Neuronal stem cell (in vitro differentiated cells): ENCODE results near the gene RSBN1.
A peak's percentile ranks its signal among the peaks of the same experiment; 100 is the strongest.

Experiments
- DNase-seq: peaks from one replicate; pipeline ENCODE4 v3.0.0-alpha.2; 2013; ENCODE audit warnings: low spot score
- H2AFZ ChIP-seq: one replicate; pipeline ENCODE4 v1.6.1; 2013; ENCODE audit warnings: mild to moderate bottlenecking, low read length, inconsistent platforms
- H2AK5ac ChIP-seq: 2 replicates; pipeline ENCODE4 v1.6.1; 2013; ENCODE audit warnings: low read depth, mild to moderate bottlenecking, inconsistent platforms, low read length, moderate library complexity, mixed read lengths
- H2BK120ac ChIP-seq: 2 replicates; pipeline ENCODE4 v1.6.1; 2013; ENCODE audit warnings: low read depth, mild to moderate bottlenecking, inconsistent platforms, low read length, moderate library complexity, mixed read lengths
- H2BK12ac ChIP-seq: one replicate; pipeline ENCODE4 v1.6.1; 2013; ENCODE audit warnings: low read length, inconsistent platforms
- H2BK15ac ChIP-seq: 2 replicates; pipeline ENCODE4 v1.6.1; 2013; ENCODE audit warnings: mild to moderate bottlenecking, low read length, inconsistent platforms, mixed read lengths
- H2BK5ac ChIP-seq: one replicate; pipeline ENCODE4 v1.6.1; 2013; ENCODE audit warnings: inconsistent platforms, mild to moderate bottlenecking, low read length, moderate library complexity
- H3K14ac ChIP-seq: one replicate; pipeline ENCODE4 v1.6.1; 2013; ENCODE audit warnings: low read length, inconsistent platforms
- H3K18ac ChIP-seq: 2 replicates; pipeline ENCODE4 v1.6.1; 2013; ENCODE audit warnings: low read length, inconsistent platforms
- H3K23ac ChIP-seq: 2 replicates; pipeline ENCODE4 v1.6.1; 2013; ENCODE audit warnings: low read depth, mild to moderate bottlenecking, mixed read lengths, low read length, inconsistent platforms; ENCODE audit not compliant: poor library complexity
- H3K27ac ChIP-seq: replicated peaks from 3 replicates; pipeline ENCODE4 v1.5.1; 2013; ENCODE audit warnings: low read length, inconsistent platforms
- H3K27me3 ChIP-seq, 3 experiments: 2 replicates each; pipeline ENCODE4 v1.6.1; 2013; ENCODE audit warnings: low read length in 3 of 3, mild to moderate bottlenecking in 2 of 3, inconsistent platforms in 1 of 3, low read depth in 1 of 3, mixed read lengths in 1 of 3, moderate library complexity in 1 of 3; ENCODE audit not compliant: control insufficient read depth in 3 of 3, insufficient read depth in 3 of 3
- H3K36me3 ChIP-seq, 2 donors: replicated peaks in 1 of 2; 2 replicates each; pipeline ENCODE4 v1.6.1; 2013; ENCODE audit warnings: low read length in 2 of 2; ENCODE audit not compliant: control insufficient read depth in 2 of 2, insufficient read depth in 2 of 2
- H3K4ac ChIP-seq: 2 replicates; pipeline ENCODE4 v1.6.1; 2013; ENCODE audit warnings: inconsistent platforms, mild to moderate bottlenecking, low read length, moderate library complexity
- H3K4me1 ChIP-seq, 2 donors: 1 replicate in 1 of 2; 2 replicates in 1 of 2; pipeline ENCODE4 v1.6.1; 2013; ENCODE audit warnings: low read length in 2 of 2, low read depth in 1 of 2; ENCODE audit not compliant: control insufficient read depth in 2 of 2, insufficient read depth in 1 of 2
- H3K4me2 ChIP-seq: one replicate; pipeline ENCODE4 v1.6.1; 2013; ENCODE audit warnings: mild to moderate bottlenecking, low read length, inconsistent platforms; ENCODE audit not compliant: insufficient read depth, poor library complexity, severe bottlenecking
- H3K4me3 ChIP-seq, 2 donors: 2 replicates each; pipeline ENCODE4 v1.5.1; 2013; ENCODE audit warnings: low read length in 2 of 2, mild to moderate bottlenecking in 2 of 2, inconsistent platforms in 1 of 2, moderate library complexity in 1 of 2
- H3K79me1 ChIP-seq: one replicate; pipeline ENCODE4 v1.6.1; 2013; ENCODE audit warnings: low read depth, mild to moderate bottlenecking, inconsistent platforms, low read length, moderate library complexity
- H3K9ac ChIP-seq: one replicate; pipeline ENCODE4 v1.6.1; 2013; ENCODE audit warnings: mild to moderate bottlenecking, low read depth, low read length, inconsistent platforms; ENCODE audit not compliant: poor library complexity
- H3K9me3 ChIP-seq, 2 donors: replicated peaks in 1 of 2; 2 replicates each; pipeline versions ENCODE3 to v1.6.1; 2013; ENCODE audit warnings: low read length in 2 of 2, mild to moderate bottlenecking in 2 of 2, inconsistent platforms in 1 of 2, low read depth in 1 of 2, mixed read lengths in 1 of 2, moderate library complexity in 1 of 2; ENCODE audit not compliant: control insufficient read depth in 2 of 2, insufficient read depth in 1 of 2
- H4K8ac ChIP-seq: one replicate; pipeline ENCODE4 v1.6.1; 2013; ENCODE audit warnings: low read depth, mild to moderate bottlenecking, inconsistent platforms, low read length, moderate library complexity
- H4K91ac ChIP-seq: one replicate; pipeline ENCODE4 v1.6.1; 2013; ENCODE audit warnings: low read length, low read depth, mild to moderate bottlenecking, inconsistent platforms; ENCODE audit not compliant: poor library complexity
- WGBS, 2 donors: extraction: QIAGEN DNeasy Blood & Tissue Kit; methylation state at CpG; one replicate each; pipeline ENCODE4 v1.1.7; 2013; ENCODE audit warnings: missing lambda C conversion rate in 2 of 2, mixed read lengths in 1 of 2; ENCODE audit not compliant: insufficient read length in 2 of 2, insufficient replicate concordance in 1 of 2; ENCODE audit errors: extremely low coverage in 2 of 2; 5-methylcytosine and 5-hydroxymethylcytosine counted together

The RSBN1 gene

DNA sequence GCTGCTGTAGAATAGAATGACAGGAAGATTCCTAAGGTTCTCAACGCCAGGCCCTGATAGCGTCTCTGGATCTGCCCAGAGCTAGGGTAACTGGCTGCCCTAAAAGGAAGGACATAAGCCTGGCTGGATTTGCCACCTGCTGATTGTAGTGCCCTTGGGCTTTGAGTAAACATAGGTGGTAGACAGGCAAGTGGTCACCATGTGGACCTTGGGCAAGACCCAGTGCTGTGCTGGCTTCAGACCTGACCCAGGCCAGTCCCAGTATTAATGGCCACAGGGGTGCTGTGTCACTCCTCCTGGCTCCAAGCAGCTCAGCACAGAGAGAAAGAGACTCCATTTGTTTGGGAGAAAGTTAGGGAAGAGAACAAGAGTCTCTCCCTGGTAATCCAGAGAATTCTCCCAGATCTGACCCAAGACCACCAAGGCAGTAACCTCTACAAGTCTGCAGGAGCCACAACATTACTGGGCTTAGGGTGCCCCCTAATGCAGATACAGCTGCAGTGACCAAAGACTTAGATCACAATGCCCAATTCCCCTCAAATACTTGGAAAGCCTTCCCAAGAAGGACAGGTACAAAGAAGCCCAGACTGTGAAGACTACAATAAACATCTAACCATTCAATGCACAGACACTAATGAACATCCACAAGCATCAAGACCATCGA is 97.5 kb downstream of the RSBN1 start:
- H3K4me2 ChIP-seq, result no peak overlapping the region
- no peak overlapping the region for H3K14ac ChIP-seq
- no CpG with 5 or more reads among the region's 3 CpGs for WGBS, 2 donors
- H3K4ac ChIP-seq, result no peak overlapping the region
- peak overlapping the region; percentile 57 for H3K9ac ChIP-seq
- no peak overlapping the region for H2BK15ac ChIP-seq
- H3K79me1 ChIP-seq, result no peaks in the 10 kb centered on the region
- H3K27ac ChIP-seq, result no peak overlapping the region
- no peak overlapping the region for H2BK12ac ChIP-seq
- no peak overlapping the region for H2AFZ ChIP-seq
- no peaks in the 10 kb centered on the region for H3K4me1 ChIP-seq
- H2BK5ac ChIP-seq, result no peak overlapping the region
- H4K91ac ChIP-seq, result no peak overlapping the region
- H3K4me3 ChIP-seq, result no peak overlapping the region
- H3K9me3 ChIP-seq, result peaks cover 5 to 35% of the 10 kb centered on the region in 2 donors
- no peak overlapping the region for H2AK5ac ChIP-seq
- H4K8ac ChIP-seq, result no peak overlapping the region
- no peak overlapping the region for H2BK120ac ChIP-seq
- no peak overlapping the region for H3K23ac ChIP-seq
- H3K36me3 ChIP-seq, result peaks cover 19 to 83% of the 10 kb centered on the region in 2 donors
- no peak overlapping the region for H3K18ac ChIP-seq
- DNase-seq, result no peak
- no peaks in the 10 kb centered on the region for H3K27me3 ChIP-seq
